ENCODE results near the gene UNC5B. TPM values are rescaled to one million over a fixed set of nuclear protein-coding genes. Genes with fewer than 3 reads are reported as not detected.

Gene UNC5B
- total RNA-seq, 4 donors from 2014 or later = 4.2 to 17.6 (median 8.0) TPM

DNA sequence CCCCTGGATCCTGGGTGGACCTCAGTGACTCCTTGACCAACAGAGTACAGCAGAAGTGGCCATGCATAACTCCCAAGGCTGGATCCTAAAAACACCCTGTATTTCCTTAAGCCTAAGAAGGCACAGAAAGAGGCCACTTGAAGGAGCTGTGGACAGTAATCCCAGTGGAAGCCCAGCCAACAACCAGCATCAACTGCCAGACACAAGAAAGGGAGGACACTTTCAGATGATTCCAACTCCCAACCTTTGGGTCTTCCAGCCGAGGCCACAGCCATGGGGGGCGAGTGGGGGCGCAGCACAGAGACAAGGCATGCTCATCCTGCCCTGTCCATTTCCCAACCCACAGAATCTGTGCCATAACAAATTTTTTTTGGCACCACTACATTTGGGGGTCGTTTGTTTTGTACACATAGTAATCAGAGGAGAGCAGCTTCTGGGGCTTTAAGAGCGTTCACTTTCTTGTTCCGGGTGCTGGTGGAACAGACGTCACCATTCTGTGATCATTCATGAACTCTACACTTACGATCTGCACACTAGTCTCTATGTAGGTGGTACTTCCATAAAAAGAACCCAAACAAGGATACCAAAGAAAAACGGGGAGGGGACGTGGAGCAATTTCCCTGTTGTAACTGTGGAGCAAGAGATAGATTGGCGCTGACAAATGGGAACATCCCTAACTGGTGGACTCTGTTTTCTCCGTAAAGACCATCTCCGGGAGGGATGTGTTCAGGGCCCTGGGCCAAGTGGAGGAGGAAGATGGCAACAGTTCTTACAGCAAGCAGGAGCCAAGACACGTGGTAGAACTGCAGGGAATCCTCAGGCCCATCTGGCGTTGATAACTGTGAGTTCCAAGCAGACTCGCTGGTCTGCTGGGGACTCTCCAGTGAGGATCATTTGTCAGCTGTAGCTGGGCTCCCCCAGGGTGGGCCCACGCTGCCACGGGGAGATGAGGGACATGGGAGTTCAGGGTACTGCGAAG, 100.7 kb downstream of the UNC5B start:
- peak; percentile 69 to 92 for DNase-seq (ENCODE audit: low spot score in 2 of 2)
- TF ChIP-seq, protein P1, sequence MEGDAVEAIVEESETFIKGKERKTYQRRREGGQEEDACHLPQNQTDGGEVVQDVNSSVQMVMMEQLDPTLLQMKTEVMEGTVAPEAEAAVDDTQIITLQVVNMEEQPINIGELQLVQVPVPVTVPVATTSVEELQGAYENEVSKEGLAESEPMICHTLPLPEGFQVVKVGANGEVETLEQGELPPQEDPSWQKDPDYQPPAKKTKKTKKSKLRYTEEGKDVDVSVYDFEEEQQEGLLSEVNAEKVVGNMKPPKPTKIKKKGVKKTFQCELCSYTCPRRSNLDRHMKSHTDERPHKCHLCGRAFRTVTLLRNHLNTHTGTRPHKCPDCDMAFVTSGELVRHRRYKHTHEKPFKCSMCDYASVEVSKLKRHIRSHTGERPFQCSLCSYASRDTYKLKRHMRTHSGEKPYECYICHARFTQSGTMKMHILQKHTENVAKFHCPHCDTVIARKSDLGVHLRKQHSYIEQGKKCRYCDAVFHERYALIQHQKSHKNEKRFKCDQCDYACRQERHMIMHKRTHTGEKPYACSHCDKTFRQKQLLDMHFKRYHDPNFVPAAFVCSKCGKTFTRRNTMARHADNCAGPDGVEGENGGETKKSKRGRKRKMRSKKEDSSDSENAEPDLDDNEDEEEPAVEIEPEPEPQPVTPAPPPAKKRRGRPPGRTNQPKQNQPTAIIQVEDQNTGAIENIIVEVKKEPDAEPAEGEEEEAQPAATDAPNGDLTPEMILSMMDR (IDR thresholded peaks at IDR 0.05) = no peak
- no peak for TF ChIP-seq POLR2A (IDR thresholded peaks at IDR 0.05)
- 24 to 30% methylated on average over 19 of the region's 19 CpGs for WGBS, 2 donors
- H3K4me3 ChIP-seq (ENCODE audit: low read depth, poor library complexity, severe bottlenecking) = no peak overlapping the region
- intact Hi-C loops (cut with DNase I; ENCODE audit: low total_unique reads) = no loop called here

DNA sequence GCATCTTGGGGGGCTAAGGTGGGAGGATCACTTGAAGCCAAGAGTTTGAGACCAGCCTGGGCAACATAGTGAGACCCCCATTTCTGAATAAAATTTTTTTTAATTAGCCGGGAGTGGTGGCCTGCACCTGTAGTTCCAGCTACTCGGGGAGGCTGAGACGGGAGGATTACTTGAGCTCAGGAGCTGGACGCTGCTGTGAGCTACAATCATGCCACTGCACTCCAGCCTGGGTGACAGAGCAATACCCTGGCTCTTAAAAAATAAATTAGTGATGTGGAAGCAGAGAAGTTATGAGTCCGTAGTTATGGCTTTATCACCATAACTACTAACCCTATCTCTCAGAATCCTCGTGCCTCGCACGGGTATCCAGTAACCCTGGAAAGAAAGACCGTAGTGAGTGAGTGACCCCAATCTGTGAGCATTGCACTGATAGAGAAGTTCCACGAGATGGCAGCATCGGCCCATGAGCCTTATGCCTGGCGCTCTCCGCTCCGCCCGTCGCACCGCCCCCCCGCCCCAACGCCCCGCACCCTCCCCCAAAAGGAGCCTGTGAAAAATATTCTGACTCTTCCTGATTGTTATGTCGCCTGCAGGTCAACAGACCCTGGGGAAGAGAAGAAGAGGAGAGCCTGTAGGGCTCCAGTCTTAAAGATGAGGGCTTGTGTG, 101.8 kb downstream of the UNC5B start:
- DNase-seq (ENCODE audit: low spot score in 2 of 2) = no peak
- H3K4me3 ChIP-seq (ENCODE audit: low read depth, poor library complexity, severe bottlenecking) = no peak overlapping the region
- WGBS, 2 donors = 5 to 6% methylated on average over 21 of the region's 21 CpGs
- TF ChIP-seq POLR2A (IDR thresholded peaks at IDR 0.05) = no peak
- TF ChIP-seq, protein P1 (IDR thresholded peaks at IDR 0.05) = peak in 1 of 3 donors; percentile 51
- intact Hi-C loops (cut with DNase I; ENCODE audit: low total_unique reads) = no loop called here

DNA sequence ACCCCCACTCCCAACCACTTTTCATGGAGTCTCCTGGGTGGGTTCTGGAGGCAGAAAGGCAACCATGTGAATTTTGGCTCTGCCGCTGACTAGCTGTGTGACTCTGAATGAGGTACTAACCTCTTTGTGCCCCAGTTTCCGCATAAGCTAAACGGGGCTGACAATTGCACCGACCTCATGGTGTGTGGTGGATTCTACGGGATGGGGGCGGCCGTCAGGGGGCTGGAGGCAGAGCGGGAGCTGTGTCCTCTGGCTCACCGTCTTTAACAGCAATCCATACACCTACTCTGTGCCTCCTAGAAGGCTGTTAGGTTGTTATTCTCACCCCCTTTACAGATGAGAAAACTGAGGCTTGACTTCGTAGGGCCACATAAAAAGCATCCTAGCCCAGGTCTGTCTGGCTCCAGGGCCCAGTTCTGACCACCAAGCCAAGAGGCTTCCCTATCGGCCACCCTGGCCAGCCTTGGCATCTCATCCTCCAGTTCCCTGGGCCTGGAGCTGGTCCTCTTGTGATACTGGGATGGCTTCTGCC, 102.4 kb downstream of the UNC5B start:
- intact Hi-C loops (cut with DNase I; ENCODE audit: low total_unique reads) = loop anchor here (5.0 kb wide), 2 partner anchors 253 to 393 kb away; no protein-coding TSS in a partner anchor
- no peak for DNase-seq (ENCODE audit: low spot score in 2 of 2)
- TF ChIP-seq, protein P1 (IDR thresholded peaks at IDR 0.05) = no peak
- no peak for TF ChIP-seq POLR2A (IDR thresholded peaks at IDR 0.05)
- WGBS, 2 donors = 45 to 55% methylated on average over 11 of the region's 11 CpGs
- no peak overlapping the region for H3K4me3 ChIP-seq (ENCODE audit: low read depth, poor library complexity, severe bottlenecking)

DNA sequence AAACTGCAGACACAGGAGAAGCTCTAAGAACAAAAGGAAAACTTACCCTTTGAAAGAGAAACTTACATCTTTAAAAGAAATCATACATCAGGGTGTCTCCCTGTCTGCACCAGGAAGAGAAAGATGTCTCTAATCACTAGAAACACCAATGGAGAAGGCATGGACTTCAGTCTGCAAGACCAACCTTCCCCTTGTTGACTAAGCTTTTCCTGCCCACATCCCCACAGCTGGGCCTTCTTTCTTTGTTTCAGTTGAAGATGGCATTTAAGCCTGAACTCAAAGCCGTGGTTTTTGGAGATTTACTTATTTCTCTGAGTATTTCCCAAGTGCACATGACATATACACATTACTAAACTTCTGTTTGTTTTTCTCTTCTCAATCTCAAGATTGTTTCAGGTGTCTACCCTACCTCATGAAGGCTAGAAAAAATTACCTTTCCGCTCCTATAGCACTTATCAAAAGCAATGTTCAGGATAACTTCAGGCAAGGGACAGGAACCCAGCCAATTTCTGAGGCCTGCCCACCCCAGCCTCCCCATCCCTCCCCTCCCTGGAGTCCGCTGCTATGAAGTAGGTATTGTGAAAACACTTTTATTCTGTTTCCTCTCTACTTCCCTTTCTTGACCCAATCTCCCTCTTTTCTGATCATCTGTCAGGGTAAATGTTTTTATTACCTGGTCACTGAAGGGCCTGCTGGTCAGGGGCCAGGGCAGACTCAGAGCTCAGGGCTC, 103.9 kb downstream of the UNC5B start:
- 73 to 78% methylated on average over 3 of the region's 3 CpGs for WGBS, 2 donors
- TF ChIP-seq, protein P1 (IDR thresholded peaks at IDR 0.05) = no peak
- no peak for TF ChIP-seq POLR2A (IDR thresholded peaks at IDR 0.05)
- intact Hi-C loops (cut with DNase I; ENCODE audit: low total_unique reads) = loop anchor here (5.0 kb wide), 2 partner anchors 251 to 391 kb away; no protein-coding TSS in a partner anchor
- no peak overlapping the region for H3K4me3 ChIP-seq (ENCODE audit: low read depth, poor library complexity, severe bottlenecking)
- no peak for DNase-seq (ENCODE audit: low spot score in 2 of 2)

DNA sequence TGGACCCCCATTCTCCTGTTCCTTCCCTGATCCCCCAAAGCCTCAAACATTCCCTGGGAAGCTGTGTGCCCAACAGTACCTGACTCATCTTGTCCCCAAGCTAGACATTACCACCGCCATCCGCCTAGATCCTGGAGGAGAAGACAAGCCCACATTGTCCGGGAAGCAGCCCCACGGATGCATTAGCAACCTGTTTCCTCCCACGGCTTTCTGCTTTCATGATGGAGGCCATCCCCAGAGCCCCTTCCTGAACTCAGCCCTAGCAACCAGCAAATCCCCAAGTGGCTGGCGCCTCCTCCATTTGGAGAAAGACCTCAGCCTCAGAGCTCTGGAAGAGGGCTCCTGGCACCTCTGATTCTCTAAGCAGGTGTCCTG, 104.4 kb downstream of the UNC5B start:
- H3K4me3 ChIP-seq (ENCODE audit: low read depth, poor library complexity, severe bottlenecking) = no peak overlapping the region
- 65 to 72% methylated on average over 6 of the region's 6 CpGs for WGBS, 2 donors
- no peak for DNase-seq (ENCODE audit: low spot score in 2 of 2)
- intact Hi-C loops (cut with DNase I; ENCODE audit: low total_unique reads) = loop anchor here (5.0 kb wide), 2 partner anchors 251 to 391 kb away; no protein-coding TSS in a partner anchor
- TF ChIP-seq POLR2A (IDR thresholded peaks at IDR 0.05) = no peak
- TF ChIP-seq, protein P1 (IDR thresholded peaks at IDR 0.05) = no peak
